Liver (tissue), 3 donors: ENCODE measurements around the gene SEC22C.

Experiments used
- EGR1 ChIP-seq, 2 donors: IDR thresholded peaks; 2 replicates each; pipeline ENCODE4 v1.6.1; 2016 to 2018; ENCODE audit warnings: antibody characterized with exemption in 2 of 2, low read depth in 2 of 2
- FOXA1 ChIP-seq: IDR thresholded peaks from 2 replicates; pipeline ENCODE4 v1.6.1; 2016; ENCODE audit warnings: antibody characterized with exemption
- GABPA ChIP-seq, 2 donors: IDR thresholded peaks in 1 of 2; conservative IDR thresholded peaks in 1 of 2; 2 replicates each; pipeline ENCODE4 v1.6.1; 2016; ENCODE audit warnings: antibody characterized with exemption in 2 of 2, mild to moderate bottlenecking in 1 of 2, moderate library complexity in 1 of 2
- HNF4G ChIP-seq: IDR thresholded peaks from 2 replicates; pipeline ENCODE4 v1.6.1; 2016; ENCODE audit warnings: antibody characterized with exemption
- JUND ChIP-seq, 2 donors: IDR thresholded peaks; 2 replicates each; pipeline ENCODE4 v1.6.1; 2016; ENCODE audit warnings: antibody characterized with exemption in 2 of 2
- RAD21 ChIP-seq, 2 donors: IDR thresholded peaks; 2 replicates each; pipeline ENCODE4 v1.6.1; 2016; ENCODE audit warnings: antibody characterized with exemption in 2 of 2, mild to moderate bottlenecking in 2 of 2
- SP1 ChIP-seq: IDR thresholded peaks from 2 replicates; pipeline ENCODE4 v1.6.1; 2018; ENCODE audit warnings: antibody characterized with exemption, mild to moderate bottlenecking
- TAF1 ChIP-seq: conservative IDR thresholded peaks from 2 replicates; pipeline ENCODE4 v1.6.1; 2016; ENCODE audit warnings: antibody characterized with exemption, mild to moderate bottlenecking
- YY1 ChIP-seq: IDR thresholded peaks from 2 replicates; pipeline ENCODE4 v1.6.1; 2016; ENCODE audit warnings: antibody characterized with exemption, mild to moderate bottlenecking
- TF ChIP-seq, protein P1 (sequence below): fragments of 150-350 bp; IDR thresholded peaks from 2 replicates; pipeline ENCODE4 v1.5.1; 2017; ENCODE audit warnings: improper control_type of control experiment, low read depth, low read length; ENCODE audit not compliant: missing input control
- TF ChIP-seq, protein P2 (sequence below): IDR thresholded peaks from 2 replicates; pipeline ENCODE4 v1.6.1; 2016; ENCODE audit warnings: antibody characterized with exemption
- TF ChIP-seq, protein P3 (sequence below): IDR thresholded peaks from 2 replicates; pipeline ENCODE4 v1.6.1; 2016; ENCODE audit warnings: antibody characterized with exemption
- TF ChIP-seq, protein P4 (sequence below): IDR thresholded peaks from 2 replicates; pipeline ENCODE4 v1.6.1; 2016; ENCODE audit warnings: antibody characterized with exemption, mild to moderate bottlenecking
- TF ChIP-seq, protein P5 (sequence below): IDR thresholded peaks from 2 replicates; pipeline ENCODE4 v1.6.1; 2016; ENCODE audit warnings: antibody characterized with exemption
- donor health status: healthy.
- donor health status: healthy.

DNA sequence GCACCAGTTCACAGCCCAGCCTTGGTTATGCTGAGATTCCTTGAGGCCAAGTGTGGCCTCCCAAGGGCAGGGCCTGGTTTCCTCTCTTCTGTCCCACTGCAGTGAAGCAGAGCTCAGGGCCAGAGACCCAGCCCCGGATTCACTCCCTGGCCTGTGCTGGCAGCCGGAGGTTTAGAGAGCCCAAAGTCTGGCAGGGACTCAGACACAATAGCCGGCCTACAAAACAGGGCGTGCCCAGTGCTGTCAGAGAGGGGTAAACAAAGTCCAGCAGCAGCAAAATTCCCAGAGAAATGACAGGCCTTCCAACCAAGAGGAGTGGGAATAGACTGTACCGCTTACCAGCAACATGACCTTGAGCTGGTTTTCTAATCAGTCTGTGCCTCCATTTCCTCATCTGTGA, 65.3 kb downstream of the SEC22C start:
- TF ChIP-seq, protein P1, sequence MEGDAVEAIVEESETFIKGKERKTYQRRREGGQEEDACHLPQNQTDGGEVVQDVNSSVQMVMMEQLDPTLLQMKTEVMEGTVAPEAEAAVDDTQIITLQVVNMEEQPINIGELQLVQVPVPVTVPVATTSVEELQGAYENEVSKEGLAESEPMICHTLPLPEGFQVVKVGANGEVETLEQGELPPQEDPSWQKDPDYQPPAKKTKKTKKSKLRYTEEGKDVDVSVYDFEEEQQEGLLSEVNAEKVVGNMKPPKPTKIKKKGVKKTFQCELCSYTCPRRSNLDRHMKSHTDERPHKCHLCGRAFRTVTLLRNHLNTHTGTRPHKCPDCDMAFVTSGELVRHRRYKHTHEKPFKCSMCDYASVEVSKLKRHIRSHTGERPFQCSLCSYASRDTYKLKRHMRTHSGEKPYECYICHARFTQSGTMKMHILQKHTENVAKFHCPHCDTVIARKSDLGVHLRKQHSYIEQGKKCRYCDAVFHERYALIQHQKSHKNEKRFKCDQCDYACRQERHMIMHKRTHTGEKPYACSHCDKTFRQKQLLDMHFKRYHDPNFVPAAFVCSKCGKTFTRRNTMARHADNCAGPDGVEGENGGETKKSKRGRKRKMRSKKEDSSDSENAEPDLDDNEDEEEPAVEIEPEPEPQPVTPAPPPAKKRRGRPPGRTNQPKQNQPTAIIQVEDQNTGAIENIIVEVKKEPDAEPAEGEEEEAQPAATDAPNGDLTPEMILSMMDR = no peak
- TF ChIP-seq, protein P2, sequence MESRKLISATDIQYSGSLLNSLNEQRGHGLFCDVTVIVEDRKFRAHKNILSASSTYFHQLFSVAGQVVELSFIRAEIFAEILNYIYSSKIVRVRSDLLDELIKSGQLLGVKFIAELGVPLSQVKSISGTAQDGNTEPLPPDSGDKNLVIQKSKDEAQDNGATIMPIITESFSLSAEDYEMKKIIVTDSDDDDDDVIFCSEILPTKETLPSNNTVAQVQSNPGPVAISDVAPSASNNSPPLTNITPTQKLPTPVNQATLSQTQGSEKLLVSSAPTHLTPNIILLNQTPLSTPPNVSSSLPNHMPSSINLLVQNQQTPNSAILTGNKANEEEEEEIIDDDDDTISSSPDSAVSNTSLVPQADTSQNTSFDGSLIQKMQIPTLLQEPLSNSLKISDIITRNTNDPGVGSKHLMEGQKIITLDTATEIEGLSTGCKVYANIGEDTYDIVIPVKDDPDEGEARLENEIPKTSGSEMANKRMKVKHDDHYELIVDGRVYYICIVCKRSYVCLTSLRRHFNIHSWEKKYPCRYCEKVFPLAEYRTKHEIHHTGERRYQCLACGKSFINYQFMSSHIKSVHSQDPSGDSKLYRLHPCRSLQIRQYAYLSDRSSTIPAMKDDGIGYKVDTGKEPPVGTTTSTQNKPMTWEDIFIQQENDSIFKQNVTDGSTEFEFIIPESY = no peak
- TF ChIP-seq TAF1 (no peak), SP1 (no peak), RAD21 (IDR thresholded peaks at IDR 0.05) (no peak), HNF4G (no peak), JUND (IDR thresholded peaks at IDR 0.05) (no peak), GABPA (IDR thresholded peaks at IDR 0.05 in 1 of 2, conservative IDR thresholded peaks at IDR 0.05 in 1 of 2) (no peak), YY1 (no peak), EGR1 (IDR thresholded peaks at IDR 0.05; ENCODE audit: low read depth in 2 of 2) (no peak), FOXA1 (no peak)
- TF ChIP-seq, protein P3, sequence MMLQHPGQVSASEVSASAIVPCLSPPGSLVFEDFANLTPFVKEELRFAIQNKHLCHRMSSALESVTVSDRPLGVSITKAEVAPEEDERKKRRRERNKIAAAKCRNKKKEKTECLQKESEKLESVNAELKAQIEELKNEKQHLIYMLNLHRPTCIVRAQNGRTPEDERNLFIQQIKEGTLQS = no peak
- TF ChIP-seq, protein P4, sequence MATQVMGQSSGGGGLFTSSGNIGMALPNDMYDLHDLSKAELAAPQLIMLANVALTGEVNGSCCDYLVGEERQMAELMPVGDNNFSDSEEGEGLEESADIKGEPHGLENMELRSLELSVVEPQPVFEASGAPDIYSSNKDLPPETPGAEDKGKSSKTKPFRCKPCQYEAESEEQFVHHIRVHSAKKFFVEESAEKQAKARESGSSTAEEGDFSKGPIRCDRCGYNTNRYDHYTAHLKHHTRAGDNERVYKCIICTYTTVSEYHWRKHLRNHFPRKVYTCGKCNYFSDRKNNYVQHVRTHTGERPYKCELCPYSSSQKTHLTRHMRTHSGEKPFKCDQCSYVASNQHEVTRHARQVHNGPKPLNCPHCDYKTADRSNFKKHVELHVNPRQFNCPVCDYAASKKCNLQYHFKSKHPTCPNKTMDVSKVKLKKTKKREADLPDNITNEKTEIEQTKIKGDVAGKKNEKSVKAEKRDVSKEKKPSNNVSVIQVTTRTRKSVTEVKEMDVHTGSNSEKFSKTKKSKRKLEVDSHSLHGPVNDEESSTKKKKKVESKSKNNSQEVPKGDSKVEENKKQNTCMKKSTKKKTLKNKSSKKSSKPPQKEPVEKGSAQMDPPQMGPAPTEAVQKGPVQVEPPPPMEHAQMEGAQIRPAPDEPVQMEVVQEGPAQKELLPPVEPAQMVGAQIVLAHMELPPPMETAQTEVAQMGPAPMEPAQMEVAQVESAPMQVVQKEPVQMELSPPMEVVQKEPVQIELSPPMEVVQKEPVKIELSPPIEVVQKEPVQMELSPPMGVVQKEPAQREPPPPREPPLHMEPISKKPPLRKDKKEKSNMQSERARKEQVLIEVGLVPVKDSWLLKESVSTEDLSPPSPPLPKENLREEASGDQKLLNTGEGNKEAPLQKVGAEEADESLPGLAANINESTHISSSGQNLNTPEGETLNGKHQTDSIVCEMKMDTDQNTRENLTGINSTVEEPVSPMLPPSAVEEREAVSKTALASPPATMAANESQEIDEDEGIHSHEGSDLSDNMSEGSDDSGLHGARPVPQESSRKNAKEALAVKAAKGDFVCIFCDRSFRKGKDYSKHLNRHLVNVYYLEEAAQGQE = no peak
- TF ChIP-seq, protein P5, sequence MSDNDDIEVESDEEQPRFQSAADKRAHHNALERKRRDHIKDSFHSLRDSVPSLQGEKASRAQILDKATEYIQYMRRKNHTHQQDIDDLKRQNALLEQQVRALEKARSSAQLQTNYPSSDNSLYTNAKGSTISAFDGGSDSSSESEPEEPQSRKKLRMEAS = no peak
